H1 (cell line): ENCODE data around the gene BTBD16. TPM values are rescaled to one million over a fixed set of nuclear protein-coding genes. Genes with fewer than 3 reads are reported as not detected.

Experiments
- CTCF ChIA-PET: fragments of 300-600 bp; sonication (Branson Sonifier 250); formaldehyde crosslinking; loops from one replicate; lab custom pipeline; 2021; ENCODE audit not compliant: partially characterized antibody; lab: Charles Lee
- POLR2A ChIA-PET: fragments of 300-600 bp; sonication (Branson Sonifier 250); formaldehyde crosslinking; loops from one replicate; lab custom pipeline; 2021; ENCODE audit warnings: inconsistent platforms; ENCODE audit not compliant: partially characterized antibody; lab: Charles Lee
- DNase-seq, 2 experiments: peaks; one replicate each; pipeline versions ENCODE4 v3.0.0 to v3.0.0-alpha.2; 2010 to 2022; ENCODE audit warnings: low spot score in 2 of 2, low read depth in 1 of 2, mixed read lengths in 1 of 2
- FAIRE-seq: peaks from 2 replicates; lab custom pipeline; 2011; peaks lifted over from hg19 to GRCh38; lab: Jason Lieb, UNC
- H2AFZ ChIP-seq: 2 replicates; pipeline ENCODE4 v1.8.1; 2012; ENCODE audit warnings: low read length, inconsistent platforms
- H2AK5ac ChIP-seq: 2 replicates; pipeline ENCODE4 v1.6.1; 2013; ENCODE audit warnings: low read depth, low read length
- H2BK120ac ChIP-seq: replicated peaks from 2 replicates; pipeline ENCODE3; 2013; ENCODE audit warnings: low read depth, low read length, inconsistent platforms
- H2BK12ac ChIP-seq: 2 replicates; pipeline ENCODE4 v1.6.1; 2013; ENCODE audit warnings: low read depth, low read length
- H2BK15ac ChIP-seq: 2 replicates; pipeline ENCODE4 v1.6.1; 2013; ENCODE audit warnings: low read length
- H2BK20ac ChIP-seq: 2 replicates; pipeline ENCODE4 v1.6.1; 2013; ENCODE audit warnings: low read length
- H2BK5ac ChIP-seq: 2 replicates; pipeline ENCODE4 v1.6.1; 2013; ENCODE audit warnings: low read depth, low read length
- H3K14ac ChIP-seq: 2 replicates; pipeline ENCODE4 v1.6.1; 2013; ENCODE audit warnings: inconsistent platforms; ENCODE audit not compliant: insufficient read length
- H3K18ac ChIP-seq: 2 replicates; pipeline ENCODE4 v1.6.1; 2013; ENCODE audit warnings: low read length; ENCODE audit errors: extremely low read depth
- H3K23ac ChIP-seq: 2 replicates; pipeline ENCODE4 v1.6.1; 2013; ENCODE audit warnings: inconsistent platforms; ENCODE audit not compliant: insufficient read length
- H3K23me2 ChIP-seq: 2 replicates; pipeline ENCODE4 v1.6.1; 2013; ENCODE audit warnings: low read depth, low read length
- H3K27ac ChIP-seq: 2 replicates; pipeline ENCODE4 v1.6.1; 2011; ENCODE audit warnings: low read depth, low read length, inconsistent platforms
- H3K27me3 ChIP-seq, 4 experiments: replicated peaks in 1 of 4; 1 replicate in 1 of 4; 2 replicates in 3 of 4; pipeline versions ENCODE4 v1.6.1 to v1.8.1; 2011 to 2013; ENCODE audit warnings: low read length in 3 of 4, mild to moderate bottlenecking in 3 of 4, inconsistent platforms in 2 of 4, mixed read lengths in 2 of 4, moderate library complexity in 1 of 4; ENCODE audit not compliant: control insufficient read depth in 3 of 4, insufficient read depth in 3 of 4; ENCODE audit errors: extremely low read depth in 1 of 4
- H3K36me3 ChIP-seq, 4 experiments: 2 replicates each; pipeline versions ENCODE4 v1.6.1 to v1.8.1; 2011 to 2013; ENCODE audit warnings: mild to moderate bottlenecking in 4 of 4, low read length in 3 of 4, moderate library complexity in 2 of 4, control low read depth in 1 of 4, inconsistent platforms in 1 of 4; ENCODE audit not compliant: insufficient read depth in 4 of 4, control insufficient read depth in 2 of 4
- H3K4ac ChIP-seq: replicated peaks from 2 replicates; pipeline ENCODE3; 2013; ENCODE audit warnings: low read length, low read depth, mixed read lengths, inconsistent platforms; ENCODE audit not compliant: insufficient read length
- H3K4me1 ChIP-seq, 4 experiments: replicated peaks in 1 of 4; 1 replicate in 1 of 4; 2 replicates in 3 of 4; pipeline versions ENCODE4 v1.6.1 to v1.8.1; 2011 to 2013; ENCODE audit warnings: low read length in 3 of 4, inconsistent platforms in 2 of 4, mixed read lengths in 1 of 4; ENCODE audit not compliant: insufficient read depth in 4 of 4, control insufficient read depth in 3 of 4
- H3K4me2 ChIP-seq, 2 experiments: 2 replicates each; pipeline versions ENCODE4 v1.6.1 to v1.8.1; 2011 to 2013; ENCODE audit warnings: low read depth in 2 of 2, low read length in 2 of 2, control low read depth in 1 of 2, inconsistent platforms in 1 of 2, mild to moderate bottlenecking in 1 of 2; ENCODE audit not compliant: insufficient read depth in 1 of 2
- H3K4me3 ChIP-seq, 4 experiments: fragments of 200-600, 300-600 bp in 1 of 4; sonication (generic), shearing (Covaris generic), sonication (Bioruptor Twin) in 1 of 4; 2 replicates each; pipeline versions ENCODE4 v1.5.1 to v1.8.1; 2011 to 2016; ENCODE audit warnings: low read length in 4 of 4, low read depth in 3 of 4, control low read depth in 2 of 4, inconsistent platforms in 2 of 4, mild to moderate bottlenecking in 2 of 4, mixed read lengths in 1 of 4, moderate library complexity in 1 of 4; ENCODE audit not compliant: insufficient read depth in 2 of 4; ENCODE audit errors: extremely low read depth in 1 of 4
- H3K56ac ChIP-seq: replicated peaks from 2 replicates; pipeline ENCODE3; 2013; ENCODE audit warnings: low read depth, mild to moderate bottlenecking, mixed read lengths, low read length, inconsistent platforms; ENCODE audit not compliant: insufficient read length
- H3K79me1 ChIP-seq: 2 replicates; pipeline ENCODE4 v1.6.1; 2013; ENCODE audit warnings: low read depth, low read length, control low read depth
- H3K79me2 ChIP-seq, 2 experiments: 2 replicates each; pipeline versions ENCODE4 v1.6.1 to v1.8.1; 2012 to 2013; ENCODE audit warnings: low read length in 2 of 2, mild to moderate bottlenecking in 2 of 2, inconsistent platforms in 1 of 2; ENCODE audit not compliant: insufficient read depth in 2 of 2, control insufficient read depth in 1 of 2
- H3K9ac ChIP-seq, 4 experiments: replicated peaks in 1 of 4; 1 replicate in 1 of 4; 2 replicates in 3 of 4; pipeline versions ENCODE4 v1.6.1 to v1.8.1; 2011 to 2013; ENCODE audit warnings: low read depth in 3 of 4, low read length in 3 of 4, control low read depth in 2 of 4, mild to moderate bottlenecking in 2 of 4, moderate library complexity in 2 of 4, inconsistent platforms in 1 of 4; ENCODE audit errors: extremely low read depth in 1 of 4
- H3K9me3 ChIP-seq, 2 experiments: 2 replicates each; pipeline versions ENCODE4 v1.6.1 to v1.8.1; 2012 to 2013; ENCODE audit warnings: mild to moderate bottlenecking in 2 of 2, moderate library complexity in 2 of 2, control low read depth in 1 of 2, inconsistent platforms in 1 of 2, low read depth in 1 of 2, low read length in 1 of 2, mixed read lengths in 1 of 2; ENCODE audit not compliant: insufficient read depth in 2 of 2
- H4K20me1 ChIP-seq, 2 experiments: replicated peaks in 1 of 2; 2 replicates each; pipeline versions ENCODE3 to v1.8.1; 2011 to 2013; ENCODE audit warnings: inconsistent platforms in 2 of 2, low read length in 2 of 2, mild to moderate bottlenecking in 1 of 2; ENCODE audit not compliant: insufficient read depth in 2 of 2, control insufficient read depth in 1 of 2
- H4K5ac ChIP-seq: 2 replicates; pipeline ENCODE4 v1.6.1; 2013; ENCODE audit warnings: low read length, low read depth, mixed read lengths, inconsistent platforms; ENCODE audit not compliant: insufficient read length
- H4K8ac ChIP-seq: 2 replicates; pipeline ENCODE4 v1.8.0; 2013; ENCODE audit warnings: mild to moderate bottlenecking, moderate library complexity, low read length, inconsistent platforms; ENCODE audit not compliant: insufficient read depth; ENCODE audit errors: extremely low read depth
- H4K91ac ChIP-seq: replicated peaks from 2 replicates; pipeline ENCODE3; 2013; ENCODE audit warnings: low read length, mixed read lengths, inconsistent platforms; ENCODE audit not compliant: insufficient read length
- CEBPB ChIP-seq: IDR thresholded peaks from 2 replicates; pipeline ENCODE4 v1.6.1; 2012; ENCODE audit warnings: low read depth, low read length
- CTCF ChIP-seq, 3 experiments: IDR thresholded peaks; 1 replicate in 2 of 3; 2 replicates in 1 of 3; pipeline versions ENCODE4 v1.5.1 to v1.6.1; 2011; ENCODE audit warnings: low read length in 3 of 3, mild to moderate bottlenecking in 3 of 3, inconsistent platforms in 2 of 3, low read depth in 1 of 3, moderate library complexity in 1 of 3; ENCODE audit not compliant: insufficient read depth in 1 of 3; ENCODE audit errors: control extremely low read depth in 1 of 3
- SIX5 ChIP-seq: IDR thresholded peaks from 2 replicates; pipeline ENCODE4 v1.6.1; 2011; ENCODE audit warnings: mild to moderate bottlenecking, low read depth, low read length
- whole genome bisulfite sequencing, 2 experiments: shearing (Covaris generic) in 1 of 2; methylation state at CpG; one replicate each; pipeline versions ENCODE4 v1.1.6 to v1.1.7; 2013 to 2015; ENCODE audit warnings: low lambda C conversion rate in 2 of 2, mixed read lengths in 2 of 2, inconsistent platforms in 1 of 2, low coverage in 1 of 2, missing lambda C conversion rate in 1 of 2; ENCODE audit not compliant: insufficient replicate concordance in 2 of 2, insufficient coverage in 1 of 2, insufficient read length in 1 of 2; ENCODE audit errors: extremely low coverage in 1 of 2, missing lambda C conversion rate in 1 of 2; 5-methylcytosine and 5-hydroxymethylcytosine counted together
- polyA plus RNA-seq, 7 experiments: library from polyadenylated mRNA; depleted of rRNA in 3 of 7; stranded (reverse) in 5 of 7; unstranded in 2 of 7; fragments of >200 nt in 5 of 7; fragments of 200-250 nt in 2 of 7; gene quantifications; 1 replicate in 5 of 7; 2 replicates in 1 of 7; 4 replicates in 1 of 7; pipeline versions ENCODE4 v1.2.1 to v1.2.3, GENCODE V29; 2011 to 2013; ENCODE audit warnings: missing spikeins in 2 of 7, mixed read lengths in 2 of 7
- total RNA-seq: library from RNA; stranded (reverse); fragmentation: NEBNext Ultra II Directional; extraction: Animal tissue kit (Norgen Biotek cat#: 25700); gene quantifications from 2 replicates; pipeline ENCODE4 v1.2.1, GENCODE V29; 2021
- TF ChIP-seq, protein P1 (sequence below): IDR thresholded peaks from 2 replicates; pipeline ENCODE4 v1.6.1; 2012; ENCODE audit warnings: inconsistent platforms

BTBD16 gene
- total and polyA plus RNA-seq, 2 of the 8 experiments (the other 6 are each of a cell fraction or from before 2014, with no cell fraction given), result 0.05 TPM; not detected in 1

GRCh38 chr10:122301055-122301810 is 30.1 kb downstream of the BTBD16 start:
- H3K4me2 ChIP-seq, result no peak overlapping the region

More at GRCh38 chr10:122301055-122301810, 30.1 kb downstream of the BTBD16 start:
- H3K18ac ChIP-seq, result no peak overlapping the region
- no peaks in the 10 kb centered on the region for H3K23me2 ChIP-seq
- H3K79me2 ChIP-seq, result no peaks in the 10 kb centered on the region
- H3K27me3 ChIP-seq, result no peaks in the 10 kb centered on the region
- no peak overlapping the region for H3K14ac ChIP-seq
- peaks cover 0 to 3% (median 2%) of the 10 kb centered on the region in 4 experiments; a peak in 6 of 7 replicates for H3K4me1 ChIP-seq
- no peak overlapping the region for H2BK5ac ChIP-seq
- ChIA-PET POLR2A (interaction anchor here (0.6 to 1.4 kb wide), 2 partner anchors 132 to 428 kb away, joined by 3 read pairs; no protein-coding TSS in a partner anchor), CTCF (interaction anchor here (0.7 to 2.2 kb wide), 6 partner anchors 16 to 133 kb away, joined by 3 to 31 read pairs (median 4); no protein-coding TSS in a partner anchor)
- no peak overlapping the region for H2BK12ac ChIP-seq
- H2AK5ac ChIP-seq, result no peak overlapping the region
- H4K20me1 ChIP-seq, result no peaks in the 10 kb centered on the region
- no peaks in the 10 kb centered on the region for H3K36me3 ChIP-seq
- no peak for FAIRE-seq
- no peaks in the 10 kb centered on the region for H3K9me3 ChIP-seq
- H3K56ac ChIP-seq, result no peak overlapping the region
- H2BK20ac ChIP-seq, result no peak overlapping the region
- TF ChIP-seq CTCF (IDR thresholded peaks at IDR 0.05; ENCODE audit: control extremely low read depth in 1 of 3, insufficient read depth in 1 of 3, low read depth in 1 of 3, low read length in 3 of 3), result no peak
- peak; percentile 89 for TF ChIP-seq CEBPB
- TF ChIP-seq SIX5, result no peak
- TF ChIP-seq, protein P1, sequence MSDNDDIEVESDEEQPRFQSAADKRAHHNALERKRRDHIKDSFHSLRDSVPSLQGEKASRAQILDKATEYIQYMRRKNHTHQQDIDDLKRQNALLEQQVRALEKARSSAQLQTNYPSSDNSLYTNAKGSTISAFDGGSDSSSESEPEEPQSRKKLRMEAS, result no peak
- H4K91ac ChIP-seq, result no peak overlapping the region
- no peak overlapping the region for H3K27ac ChIP-seq
- H4K8ac ChIP-seq, result no peak overlapping the region
- no peak overlapping the region for H2BK15ac ChIP-seq
- H2BK120ac ChIP-seq, result no peak overlapping the region
- no peak overlapping the region for H4K5ac ChIP-seq
- WGBS, 2 experiments, result 81% methylated on average over 12 of the region's 12 CpGs; no CpG with 5 or more reads in 1 of the 2 experiments
- no peaks in the 10 kb centered on the region for H3K79me1 ChIP-seq
- H2AFZ ChIP-seq, result no peak overlapping the region
- no peak overlapping the region for H3K23ac ChIP-seq
- H3K4me3 ChIP-seq, result no peak overlapping the region
- DNase-seq, result no peak
- no peak overlapping the region for H3K9ac ChIP-seq
- no peak overlapping the region for H3K4ac ChIP-seq
